Loucy (cell line): Measurements from ENCODE around the gene RERE.

Experiments
- H2AFZ ChIP-seq: fragments of 200-600 bp; sonication (generic); 2 replicates; pipeline ENCODE4 v1.6.0; 2016; ENCODE audit warnings: antibody characterized with exemption, mild to moderate bottlenecking, low read length, moderate library complexity
- H3F3A ChIP-seq: fragments of 200-600 bp; 2 replicates; pipeline ENCODE4 v1.6.0; 2016; ENCODE audit warnings: antibody characterized with exemption, low read depth, mild to moderate bottlenecking
- H3K27me3 ChIP-seq: fragments of 200-600 bp; sonication (generic); 2 replicates; pipeline ENCODE4 v1.6.1; 2014; ENCODE audit warnings: low read length, mild to moderate bottlenecking; ENCODE audit not compliant: insufficient read depth, poor library complexity, severe bottlenecking
- H3K36me3 ChIP-seq: fragments of 200-600 bp; sonication (generic); 2 replicates; pipeline ENCODE4 v1.6.1; 2016; ENCODE audit warnings: low read length; ENCODE audit not compliant: insufficient read depth
- H3K4me1 ChIP-seq: fragments of 200-600 bp; sonication (generic); 2 replicates; pipeline ENCODE4 v1.5.1; 2014; ENCODE audit warnings: low read length, mild to moderate bottlenecking; ENCODE audit not compliant: insufficient read depth, poor library complexity, severe bottlenecking
- H3K4me2 ChIP-seq: fragments of 200-600 bp; sonication (generic); 2 replicates; pipeline ENCODE4 v1.6.0; 2014; ENCODE audit warnings: antibody characterized with exemption, low read length, low read depth, mild to moderate bottlenecking; ENCODE audit not compliant: poor library complexity, severe bottlenecking
- H3K4me3 ChIP-seq: fragments of 200-600 bp; sonication (generic); 2 replicates; pipeline ENCODE4 v1.5.1; 2014; ENCODE audit warnings: low read length, mild to moderate bottlenecking, mixed read lengths; ENCODE audit not compliant: poor library complexity, severe bottlenecking
- H3K79me2 ChIP-seq: fragments of 200-600 bp; sonication (generic); 2 replicates; pipeline ENCODE4 v1.6.1; 2014; ENCODE audit warnings: low read length; ENCODE audit not compliant: insufficient read depth
- H3K9ac ChIP-seq: fragments of 200-600 bp; sonication (generic); 2 replicates; pipeline ENCODE4 v1.6.0; 2014; ENCODE audit warnings: mild to moderate bottlenecking, low read depth, low read length, moderate library complexity; ENCODE audit not compliant: poor library complexity, severe bottlenecking
- H3K9me2 ChIP-seq: fragments of 200-600 bp; sonication (generic); replicated peaks from 2 replicates; pipeline ENCODE4 v1.6.1; 2016; ENCODE audit warnings: low read depth, low read length, mixed read lengths
- H3K9me3 ChIP-seq: fragments of 200-600 bp; sonication (generic); 2 replicates; pipeline ENCODE4 v1.6.1; 2014; ENCODE audit warnings: mild to moderate bottlenecking, antibody characterized with exemption, low read length, low read depth; ENCODE audit not compliant: insufficient read depth
- H4K20me1 ChIP-seq: fragments of 200-600 bp; sonication (generic); 2 replicates; pipeline ENCODE4 v1.6.0; 2014; ENCODE audit warnings: antibody characterized with exemption, low read length, mild to moderate bottlenecking; ENCODE audit not compliant: insufficient read depth, poor library complexity, severe bottlenecking
- EZH2phosphoT487 ChIP-seq: fragments of 200-600 bp; IDR thresholded peaks from 2 replicates; pipeline ENCODE4 v1.6.1; 2018; ENCODE audit warnings: antibody characterized with exemption, mild to moderate bottlenecking, moderate library complexity, borderline replicate concordance
- TF ChIP-seq, protein P1 (sequence below): fragments of 200-600 bp; sonication (generic); conservative IDR thresholded peaks from 2 replicates; pipeline ENCODE4 v1.5.1; 2014; ENCODE audit warnings: mild to moderate bottlenecking, antibody characterized with exemption, low read length

Gene RERE

DNA sequence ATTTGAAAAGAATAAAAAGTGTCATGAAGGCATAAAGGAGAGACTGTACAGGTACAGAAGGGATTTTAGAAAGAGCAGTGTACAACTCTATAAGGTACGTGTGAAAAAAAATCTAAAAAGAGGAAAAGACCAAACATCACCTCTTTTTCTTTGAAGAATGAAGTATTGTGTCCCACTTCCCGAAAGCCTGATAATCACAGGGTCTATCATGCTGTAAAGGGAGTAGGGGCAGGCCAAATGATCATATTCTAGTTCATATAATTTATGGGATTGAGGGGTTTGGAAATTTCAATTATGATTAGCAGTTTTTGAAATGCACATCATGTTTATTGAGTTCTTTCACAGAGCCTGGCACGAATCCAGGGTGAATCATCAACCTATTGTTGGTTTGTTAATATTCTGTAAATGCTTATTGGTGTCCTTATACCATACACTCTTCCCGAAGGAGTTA, 910 bp upstream of the RERE start:
- H3K4me2 ChIP-seq: peak overlapping the region; percentile 81
- H3K36me3 ChIP-seq: no peaks in the 10 kb centered on the region
- H3K27me3 ChIP-seq: peaks cover 3% of the 10 kb centered on the region
- H3K4me1 ChIP-seq: peaks cover 39% of the 10 kb centered on the region
- peak overlapping the region; percentile 79 for H3K9ac ChIP-seq
- H3K79me2 ChIP-seq: peaks cover 40% of the 10 kb centered on the region
- peak overlapping the region; percentile 99 for H3K4me3 ChIP-seq
- H2AFZ ChIP-seq: peak overlapping the region; percentile 96
- peaks cover 5% of the 10 kb centered on the region; the same call in 1 of the 2 replicates for H3F3A ChIP-seq
- H3K9me2 ChIP-seq: no peaks in the 10 kb centered on the region
- peaks cover 36% of the 10 kb centered on the region for H4K20me1 ChIP-seq
- no peaks in the 10 kb centered on the region for H3K9me3 ChIP-seq
- TF ChIP-seq, protein P1, sequence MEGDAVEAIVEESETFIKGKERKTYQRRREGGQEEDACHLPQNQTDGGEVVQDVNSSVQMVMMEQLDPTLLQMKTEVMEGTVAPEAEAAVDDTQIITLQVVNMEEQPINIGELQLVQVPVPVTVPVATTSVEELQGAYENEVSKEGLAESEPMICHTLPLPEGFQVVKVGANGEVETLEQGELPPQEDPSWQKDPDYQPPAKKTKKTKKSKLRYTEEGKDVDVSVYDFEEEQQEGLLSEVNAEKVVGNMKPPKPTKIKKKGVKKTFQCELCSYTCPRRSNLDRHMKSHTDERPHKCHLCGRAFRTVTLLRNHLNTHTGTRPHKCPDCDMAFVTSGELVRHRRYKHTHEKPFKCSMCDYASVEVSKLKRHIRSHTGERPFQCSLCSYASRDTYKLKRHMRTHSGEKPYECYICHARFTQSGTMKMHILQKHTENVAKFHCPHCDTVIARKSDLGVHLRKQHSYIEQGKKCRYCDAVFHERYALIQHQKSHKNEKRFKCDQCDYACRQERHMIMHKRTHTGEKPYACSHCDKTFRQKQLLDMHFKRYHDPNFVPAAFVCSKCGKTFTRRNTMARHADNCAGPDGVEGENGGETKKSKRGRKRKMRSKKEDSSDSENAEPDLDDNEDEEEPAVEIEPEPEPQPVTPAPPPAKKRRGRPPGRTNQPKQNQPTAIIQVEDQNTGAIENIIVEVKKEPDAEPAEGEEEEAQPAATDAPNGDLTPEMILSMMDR: no peak
- no peak for TF ChIP-seq EZH2phosphoT487

DNA sequence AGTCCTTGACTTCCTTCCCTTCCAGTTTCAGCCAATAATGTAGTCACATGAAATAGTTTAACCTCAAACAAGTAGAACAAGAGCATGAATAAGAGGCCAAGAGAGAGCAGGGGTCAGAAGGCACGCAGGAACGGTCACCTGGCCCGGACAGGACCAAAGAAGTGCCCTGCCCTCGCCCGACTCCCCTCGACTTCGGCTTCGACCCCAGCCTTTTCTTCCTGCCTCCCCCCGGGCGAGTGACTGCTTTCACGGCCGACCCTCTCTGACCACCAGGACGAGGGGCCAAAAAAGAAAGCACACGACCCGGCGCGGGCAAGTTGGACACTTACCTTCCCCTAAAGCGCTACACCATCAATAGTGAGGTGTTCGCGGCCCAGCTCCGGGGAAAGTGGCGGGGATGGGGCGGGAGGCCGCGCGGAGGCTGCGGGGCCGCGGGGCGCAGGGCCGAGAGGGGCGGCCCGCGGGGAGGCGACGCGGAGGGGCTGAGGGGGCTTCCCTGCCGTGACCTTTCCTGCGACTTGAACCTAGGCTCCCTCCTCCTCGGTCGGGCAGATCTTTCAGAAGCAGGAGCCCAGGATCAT, 519 bp downstream of the RERE start:
- H3K4me2 ChIP-seq: peak overlapping the region; percentile 86
- H3F3A ChIP-seq: peaks cover 5% of the 10 kb centered on the region; the same call in 1 of the 2 replicates
- TF ChIP-seq EZH2phosphoT487: no peak
- TF ChIP-seq, protein P1: no peak

DNA sequence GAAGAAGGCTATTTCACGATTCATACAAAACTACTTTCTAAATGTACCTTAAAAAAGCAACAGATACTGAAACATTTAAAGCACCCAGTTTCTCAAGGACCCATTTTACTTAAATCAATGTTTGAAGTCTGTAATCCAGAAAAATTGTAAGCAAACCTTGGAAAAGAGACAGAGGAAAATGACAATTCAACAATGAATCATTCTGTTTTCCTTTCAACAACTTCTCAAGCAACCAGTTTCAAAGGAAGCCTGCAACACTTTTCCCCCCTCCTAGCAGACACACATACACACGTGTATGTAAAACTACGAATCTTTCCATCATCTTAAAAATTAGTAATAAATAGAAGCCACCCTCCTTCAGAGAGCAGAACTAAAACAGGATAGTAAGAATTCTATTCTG, 1.2 kb downstream of the RERE start:
- no peaks in the 10 kb centered on the region for H3K36me3 ChIP-seq
- H3K4me2 ChIP-seq: peak overlapping the region; percentile 86
- H3K4me3 ChIP-seq: peak overlapping the region; percentile 99
- H3K27me3 ChIP-seq: peaks cover 3% of the 10 kb centered on the region
- peaks cover 48% of the 10 kb centered on the region for H4K20me1 ChIP-seq
- H3F3A ChIP-seq: peaks cover 5% of the 10 kb centered on the region; the same call in 1 of the 2 replicates
- H3K79me2 ChIP-seq: peaks cover 61% of the 10 kb centered on the region
- H3K9me2 ChIP-seq: no peaks in the 10 kb centered on the region
- no peak for TF ChIP-seq EZH2phosphoT487
- TF ChIP-seq, protein P1: no peak
- peaks cover 45% of the 10 kb centered on the region for H3K4me1 ChIP-seq
- no peaks in the 10 kb centered on the region for H3K9me3 ChIP-seq
- no peak overlapping the region for H2AFZ ChIP-seq
- peak overlapping the region; percentile 95 for H3K9ac ChIP-seq

More for the DNA sequence above, 519 bp downstream of the RERE start:
- peaks cover 43% of the 10 kb centered on the region for H3K4me1 ChIP-seq
- H3K79me2 ChIP-seq: peaks cover 55% of the 10 kb centered on the region
- no peaks in the 10 kb centered on the region for H3K9me3 ChIP-seq
- H3K36me3 ChIP-seq: no peaks in the 10 kb centered on the region
- H3K4me3 ChIP-seq: peak overlapping the region; percentile 99
- H3K9ac ChIP-seq: peak overlapping the region; percentile 95
- H2AFZ ChIP-seq: peak overlapping the region; percentile 91
- H3K27me3 ChIP-seq: peaks cover 3% of the 10 kb centered on the region
- peaks cover 42% of the 10 kb centered on the region for H4K20me1 ChIP-seq
- no peaks in the 10 kb centered on the region for H3K9me2 ChIP-seq
